DMS114 treated with DMSO at 0.1 percent for 48 hours (cell line): ENCODE measurements around the gene RTP5.

Source experiments
- DNase-seq: peaks from one replicate; lab custom pipeline; 2025; ENCODE audit not compliant: unreplicated experiment; lab: John Stamatoyannopoulos, UW

RTP5 gene

DNA sequence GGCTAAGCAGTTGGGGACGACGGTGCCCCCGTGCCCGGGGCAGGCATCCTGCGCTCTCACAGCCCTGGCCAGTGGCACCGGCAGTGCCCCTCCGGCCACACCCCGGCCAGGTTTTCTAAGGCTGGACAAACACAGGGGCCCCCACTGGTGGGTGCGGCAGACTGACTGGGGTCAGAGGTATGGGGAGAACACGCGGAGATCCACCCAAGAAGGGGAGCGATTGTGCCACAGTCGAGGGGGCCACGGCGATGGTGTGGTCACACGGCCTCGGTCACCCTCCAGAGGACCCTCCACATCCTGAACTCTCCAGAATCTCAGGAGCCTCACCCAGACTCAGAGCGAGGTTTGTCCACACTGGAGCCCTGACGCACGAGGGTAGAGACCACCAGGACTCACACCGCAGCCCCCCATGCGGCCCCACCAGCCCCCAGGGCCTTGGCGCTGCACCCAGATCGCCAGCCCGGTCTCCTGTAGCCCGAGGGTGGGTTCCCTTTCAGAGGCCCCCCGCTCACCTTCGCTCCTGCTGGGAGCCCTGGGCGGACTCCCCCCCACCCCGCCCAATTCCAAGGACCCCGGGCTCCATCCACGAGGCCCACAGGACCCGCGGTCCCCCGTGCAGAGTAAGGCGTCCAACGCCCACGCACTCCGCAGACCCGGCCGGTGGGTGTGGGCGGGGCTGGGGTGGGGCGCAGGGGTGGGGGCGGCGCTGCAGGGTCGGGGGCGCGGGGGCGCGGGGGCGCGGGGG, 26.0 kb upstream of the RTP5 start:
- DNase-seq = no peak

- no peak for DNase-seq
Observed at GRCh38 chr2:241844066-241844728, 25.3 kb upstream of the RTP5 start.

DNA sequence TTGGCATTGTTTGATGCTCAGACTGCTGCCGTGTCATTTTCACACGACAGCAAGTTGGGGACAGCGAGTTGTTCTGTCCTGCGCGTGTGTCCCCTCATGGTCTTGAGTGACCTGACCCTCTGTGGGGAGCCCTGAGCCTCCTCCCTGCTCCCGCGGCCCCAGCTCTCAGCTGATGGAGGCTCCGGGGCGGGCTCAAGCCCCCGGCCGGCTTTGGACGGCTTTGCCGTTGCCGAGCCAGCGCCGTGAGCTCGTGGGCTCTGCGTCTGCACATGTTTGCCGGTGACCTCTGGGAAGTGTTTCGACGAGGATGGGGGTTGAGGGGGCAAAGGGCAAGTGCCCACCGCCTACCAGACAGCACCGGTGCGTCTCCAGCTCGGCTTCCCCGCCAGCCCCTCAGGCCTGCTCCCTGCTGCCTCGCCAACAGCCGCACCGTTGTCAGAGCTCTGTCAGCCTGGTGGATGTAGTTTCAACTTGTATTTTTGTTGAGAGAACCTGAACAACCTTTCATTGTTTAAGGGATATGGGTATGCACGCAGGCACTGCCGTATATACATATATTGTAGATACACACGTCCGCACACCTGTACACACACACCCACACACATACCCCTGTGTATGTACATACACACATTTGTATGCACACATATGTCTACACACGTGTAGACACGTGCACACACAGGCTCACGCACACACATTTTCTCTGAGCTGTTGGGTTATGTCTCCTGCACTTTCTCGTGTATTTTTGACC, 24.5 kb upstream of the RTP5 start:
- DNase-seq = no peak

- no peak for DNase-seq
Observed at GRCh38 chr2:241846406-241846805, 23.1 kb upstream of the RTP5 start.

DNA sequence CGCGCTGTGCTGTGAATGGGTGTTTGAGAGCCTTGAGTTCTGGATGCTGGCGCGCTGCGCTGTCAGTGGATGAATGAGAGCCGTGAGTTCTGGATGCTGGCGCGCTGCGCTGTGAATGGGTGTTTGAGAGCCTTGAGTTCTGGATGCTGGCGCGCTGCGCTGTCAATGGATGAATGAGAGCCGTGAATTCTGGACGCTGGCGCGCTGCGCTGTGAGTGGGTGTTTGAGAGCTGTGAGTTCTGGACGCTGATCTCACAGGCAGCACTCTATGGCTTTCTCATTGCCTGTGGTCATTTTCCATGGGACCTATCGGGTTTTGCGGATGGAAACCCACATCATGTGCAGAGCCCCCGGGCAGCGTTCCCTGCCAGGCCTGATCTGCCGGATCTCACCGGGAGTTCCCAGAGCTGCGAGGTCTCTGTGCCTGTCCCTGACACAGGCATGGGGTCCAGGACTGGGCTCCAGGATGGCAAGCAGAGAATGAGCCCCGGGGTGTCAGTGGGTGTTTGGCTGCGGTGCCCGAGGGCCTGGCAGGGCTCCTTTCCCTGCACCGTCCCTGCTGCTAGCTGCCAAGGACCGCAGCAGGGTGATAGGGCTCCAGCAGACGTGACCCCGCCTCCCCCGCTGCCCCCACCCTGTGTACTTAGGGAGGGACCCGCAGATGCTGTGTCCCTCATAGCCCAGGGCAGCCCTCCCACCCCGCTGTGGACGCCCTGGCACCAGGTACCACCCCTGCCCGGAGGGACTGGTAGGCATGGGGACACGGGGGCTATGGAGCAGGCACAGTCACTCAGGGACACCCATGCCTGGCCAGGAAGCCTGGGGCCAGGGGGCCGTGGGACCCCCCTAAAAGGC, 20.5 kb upstream of the RTP5 start:
- DNase-seq = no peak

DNA sequence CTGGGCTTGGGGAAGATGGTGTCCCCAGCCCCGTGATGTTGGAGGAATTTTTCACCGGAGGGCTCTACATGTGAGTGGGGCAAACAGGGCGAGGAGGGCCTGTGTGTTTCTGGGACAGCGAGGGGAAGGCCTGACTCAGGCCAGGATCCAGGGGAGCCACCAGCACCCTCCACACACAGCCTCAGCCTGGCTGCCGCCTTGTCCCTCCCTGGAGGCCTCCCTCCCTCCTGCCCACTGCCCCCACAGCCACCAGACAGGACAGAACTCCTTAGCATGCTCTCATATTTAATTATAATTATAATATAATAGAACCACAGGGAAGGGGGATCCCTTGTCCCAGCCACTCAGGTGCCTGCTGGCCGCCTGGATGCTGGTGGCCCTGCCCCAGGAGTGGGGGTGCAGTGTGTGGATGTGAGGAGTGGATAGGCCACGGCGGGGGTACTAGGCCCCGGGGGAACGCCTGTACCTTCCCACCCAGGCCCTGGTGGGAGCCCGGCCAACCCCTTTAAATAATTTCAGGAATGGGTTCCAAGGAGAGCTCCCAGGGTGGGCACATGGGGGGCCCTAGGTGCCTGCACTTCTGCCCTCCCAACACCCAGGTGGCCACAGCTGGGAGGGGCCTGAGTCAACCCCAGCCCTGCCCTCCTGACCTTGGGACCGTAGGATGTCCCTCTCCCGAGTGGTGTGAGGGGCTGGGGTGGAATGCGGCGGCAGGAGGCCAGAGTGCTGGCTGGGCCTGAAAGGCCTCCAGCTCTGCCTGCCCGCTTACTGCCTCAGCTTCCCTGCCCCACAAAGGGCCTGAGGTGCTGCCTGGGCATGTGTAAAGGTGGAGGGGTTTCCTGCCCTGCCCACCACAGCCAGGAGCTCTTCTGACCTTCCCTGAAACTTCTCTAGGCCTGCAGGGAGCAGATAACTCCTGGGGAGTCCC, 19.6 kb upstream of the RTP5 start:
- no peak for DNase-seq

- DNase-seq = no peak
Observed at GRCh38 chr2:241850544-241851324, 18.8 kb upstream of the RTP5 start.

GRCh38 chr2:241851325-241852115, 18.0 kb upstream of the RTP5 start:
- no peak for DNase-seq

DNA sequence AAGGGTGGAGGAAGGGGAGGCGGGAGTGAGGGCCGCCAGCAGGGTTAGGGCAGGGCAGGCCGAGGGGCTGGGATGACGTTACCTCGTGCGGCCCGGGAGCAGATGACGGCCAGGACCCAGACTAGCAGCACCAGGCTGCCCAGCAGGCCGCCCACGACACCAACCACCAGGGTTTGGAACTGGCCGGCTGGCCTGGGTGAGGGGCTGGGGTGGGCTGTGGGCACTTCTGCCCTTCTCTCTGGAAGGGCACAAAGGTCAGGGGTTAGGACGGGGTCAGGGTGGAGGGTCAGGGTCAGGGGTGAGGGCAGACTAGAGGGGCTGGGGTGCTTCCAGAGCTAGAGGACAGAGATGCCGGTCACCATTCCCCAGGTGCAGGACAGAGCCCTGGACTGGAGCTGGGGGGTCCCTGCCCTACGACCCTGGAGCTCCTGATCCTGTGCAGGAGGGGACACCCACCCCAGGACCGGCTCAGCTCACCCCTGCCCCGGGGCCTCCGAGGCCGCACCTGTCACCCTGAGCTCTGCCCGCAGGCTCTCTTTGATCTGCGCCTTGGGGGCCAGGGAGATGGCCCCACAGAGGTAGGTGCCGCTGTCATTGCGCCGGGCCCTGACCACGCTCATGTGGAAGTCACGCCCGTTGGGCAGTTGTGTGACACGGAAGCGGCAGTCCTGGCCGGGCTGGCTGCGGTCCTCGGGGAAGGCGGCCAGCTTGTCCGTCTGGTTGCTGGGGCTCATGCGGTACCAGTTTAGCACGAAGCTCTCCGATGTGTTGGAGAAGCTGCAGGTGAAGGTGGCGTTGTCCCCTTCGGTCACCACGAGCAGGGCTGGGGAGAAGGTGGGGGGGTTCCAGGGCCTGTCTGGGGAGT, 17.2 kb upstream of the RTP5 start:
- DNase-seq = no peak

DNA sequence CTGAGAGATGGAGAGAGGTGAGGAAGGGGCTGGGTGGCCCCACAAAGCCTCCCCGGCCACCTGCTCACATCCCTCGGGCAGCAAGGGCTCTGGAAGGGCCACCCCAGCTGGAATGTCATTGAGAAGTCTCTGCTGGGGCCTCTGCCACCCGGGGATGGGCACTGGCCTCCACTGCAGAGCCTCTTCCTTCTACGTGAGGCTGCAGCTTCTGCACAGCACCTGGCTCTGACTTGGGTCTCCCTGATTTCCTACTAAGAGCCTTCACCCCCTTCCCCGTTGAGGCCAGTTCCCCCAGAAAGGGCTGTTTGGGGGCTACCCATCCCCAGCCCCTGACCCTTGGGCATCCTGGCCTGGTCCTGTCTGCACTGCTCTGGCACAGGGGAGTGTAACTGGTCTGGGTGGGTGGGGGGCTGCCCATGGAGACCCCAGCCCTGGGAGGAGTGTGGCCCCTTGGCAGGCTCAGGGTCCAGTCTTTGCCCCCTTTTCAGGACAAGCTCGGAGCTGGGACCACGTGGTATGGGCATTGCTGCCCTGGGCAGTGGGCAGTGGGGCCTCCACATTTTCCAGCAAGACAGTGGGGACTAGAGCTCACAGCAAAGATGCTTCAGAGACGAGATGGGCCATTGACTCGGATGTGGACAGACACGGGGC, 16.4 kb upstream of the RTP5 start:
- no peak for DNase-seq

DNA sequence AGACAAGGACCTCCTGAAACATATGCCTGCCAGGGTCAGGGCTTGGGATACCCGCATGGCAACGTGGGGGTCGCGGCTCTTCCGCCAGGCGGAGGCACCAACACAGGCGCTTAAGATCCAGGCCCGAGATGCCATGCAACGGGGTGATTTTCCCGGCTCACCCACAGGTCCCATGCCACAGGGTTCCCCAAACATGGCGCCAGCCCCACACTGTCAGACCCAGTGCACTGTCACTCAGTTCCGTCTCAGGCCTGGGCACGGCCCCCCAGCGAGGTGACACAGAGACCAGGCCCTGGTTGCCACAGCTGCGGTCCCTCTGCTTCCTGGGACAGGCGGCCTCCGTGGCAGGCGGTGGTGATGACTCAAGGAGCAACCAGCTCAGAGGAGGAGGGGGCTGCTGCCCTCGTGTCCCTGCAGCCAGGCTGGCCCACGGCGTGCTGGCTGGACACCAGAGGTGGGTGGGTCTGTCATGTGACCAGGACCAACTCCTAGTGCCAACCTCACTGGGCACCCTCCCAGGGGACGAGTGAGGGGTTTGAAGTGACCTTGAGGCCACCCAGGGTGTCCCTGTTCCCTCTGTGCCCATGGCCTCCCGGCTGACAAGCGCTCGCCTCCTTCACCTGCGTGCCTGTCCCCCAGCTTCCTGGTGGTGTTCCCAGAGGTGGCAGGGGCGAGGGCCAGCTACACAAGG, 15.7 kb upstream of the RTP5 start:
- DNase-seq = no peak

DNA sequence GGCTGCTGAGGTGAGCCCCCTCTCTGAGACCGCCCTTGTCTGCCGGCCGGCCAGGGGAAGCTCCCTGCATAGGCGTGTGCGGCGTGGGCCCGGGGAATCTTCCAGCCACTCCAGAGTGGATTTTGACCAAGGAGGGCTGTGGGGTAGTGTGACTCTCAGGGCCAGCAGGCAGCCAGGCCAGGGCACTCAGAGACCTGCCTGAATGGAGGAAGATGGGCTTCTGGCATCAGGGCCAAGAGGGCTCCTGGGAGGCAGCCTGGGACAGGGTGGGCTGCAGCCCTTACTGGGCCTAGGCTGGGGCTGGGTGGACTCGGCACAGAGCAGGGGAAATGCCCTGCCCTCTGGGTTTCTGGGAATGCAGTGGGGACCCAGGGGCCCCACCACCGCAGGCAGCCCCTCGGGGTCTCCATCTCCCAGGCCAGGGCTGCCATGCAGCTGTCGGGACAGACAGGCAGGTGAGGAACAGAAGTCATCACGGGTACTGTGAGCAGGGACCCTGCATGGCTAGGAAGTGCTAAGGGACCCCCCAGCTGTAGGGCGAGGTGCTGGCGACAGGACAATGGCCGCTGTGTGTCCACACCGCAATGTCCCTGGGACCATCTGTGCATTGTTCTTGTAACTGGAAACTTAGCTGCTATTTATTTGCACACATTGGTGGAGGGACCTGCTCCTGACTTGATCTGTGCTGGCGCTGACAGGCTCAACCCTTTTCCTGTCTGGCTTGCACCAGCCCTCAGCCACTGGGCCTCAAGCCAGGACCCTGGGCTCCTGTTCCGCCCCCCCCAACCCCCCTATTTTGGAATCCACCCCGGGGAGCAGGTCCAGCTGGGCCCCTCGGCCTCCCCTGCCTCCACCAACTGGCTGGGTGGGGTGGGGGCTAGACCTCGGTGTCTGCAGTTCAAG, 14.9 kb upstream of the RTP5 start:
- no peak for DNase-seq

GRCh38 chr2:241855245-241855887, 14.2 kb upstream of the RTP5 start:
- no peak for DNase-seq

DNA sequence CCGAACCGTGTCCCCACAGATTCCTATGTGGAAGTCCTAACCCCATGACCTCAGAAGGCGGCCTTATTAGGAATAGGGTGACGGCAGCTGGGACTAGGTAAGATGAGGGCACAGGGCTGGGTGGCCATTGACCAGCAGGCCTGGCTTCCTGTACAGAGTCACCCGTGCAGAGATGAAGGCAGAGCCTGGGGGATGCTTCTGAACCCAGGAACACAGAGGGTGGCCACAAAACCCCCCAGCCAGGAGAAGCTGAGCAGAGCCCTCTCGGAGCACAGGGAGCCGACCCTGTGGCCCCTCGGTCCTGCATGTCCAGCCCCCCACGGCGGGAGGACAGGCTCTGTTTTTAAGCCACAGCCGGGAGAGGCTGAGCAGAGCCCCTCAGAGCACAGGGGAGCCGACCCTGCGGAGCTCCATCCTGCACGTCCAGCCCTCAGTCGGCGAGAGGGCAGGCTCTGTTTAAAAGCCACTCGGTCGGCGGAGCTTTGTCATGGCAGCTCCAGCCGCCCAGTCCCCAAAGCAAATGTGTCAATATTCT, 13.6 kb upstream of the RTP5 start:
- no peak for DNase-seq

DNA sequence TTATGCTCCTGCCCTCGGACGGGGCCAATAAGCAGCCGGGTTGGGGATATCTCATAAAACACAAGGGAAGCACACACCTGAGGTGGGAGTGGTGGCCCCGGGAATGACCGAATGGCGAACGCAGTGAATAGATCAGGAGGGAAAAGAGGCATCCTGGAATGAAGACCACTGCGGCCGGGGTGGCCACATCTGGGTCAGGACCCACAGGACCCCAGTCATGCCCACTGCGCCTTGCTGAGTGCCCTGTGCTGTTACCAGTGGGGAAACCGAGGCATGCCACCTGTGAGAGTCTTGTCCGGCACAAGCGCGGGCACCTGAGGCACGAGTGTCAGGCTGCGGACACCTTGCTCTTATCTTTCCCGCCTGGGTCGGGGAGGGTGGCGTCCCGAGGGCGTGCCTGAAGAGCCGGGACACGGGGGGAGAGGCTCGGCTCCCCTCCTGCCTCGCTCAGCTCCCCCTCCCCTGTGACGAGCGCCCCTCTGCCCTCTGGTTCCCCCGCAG, 12.4 kb upstream of the RTP5 start:
- DNase-seq = no peak
